GM21360 (cell line): ENCODE results near the gene NIT2.
"Not testable (repeated sequence)": the region's sequence is repeated elsewhere in the genome, so short reads cannot be mapped to it uniquely, and the experiment has no call there.

Source experiments
- ATAC-seq: cut with Tn5 transposase; IDR thresholded peaks from one replicate; pipeline ENCODE4 v1.9.1; 2021; ENCODE audit warnings: mild to moderate bottlenecking, moderate library complexity; ENCODE audit not compliant: unreplicated experiment

The NIT2 gene

DNA sequence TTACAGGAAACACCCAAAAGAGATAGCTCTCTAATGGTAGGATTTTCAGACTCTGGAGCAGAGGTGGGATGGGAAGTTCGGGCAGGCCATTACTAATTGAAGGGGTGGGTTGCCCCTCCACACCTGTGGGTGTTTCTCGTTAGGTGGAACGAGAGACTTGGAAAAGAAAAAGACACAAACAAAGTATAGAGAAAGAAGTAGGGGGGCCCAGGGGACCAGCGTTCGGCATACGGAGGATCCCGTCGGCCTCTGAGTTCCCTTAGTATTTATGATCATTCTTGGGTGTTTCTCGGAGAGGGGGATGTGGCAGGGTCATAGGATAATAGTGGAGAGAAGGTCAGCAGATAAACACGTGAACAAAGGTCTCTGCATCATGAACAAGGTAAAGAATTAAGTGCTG, 1.7 kb downstream of the NIT2 start:
- ATAC-seq: not testable (repeated sequence)

DNA sequence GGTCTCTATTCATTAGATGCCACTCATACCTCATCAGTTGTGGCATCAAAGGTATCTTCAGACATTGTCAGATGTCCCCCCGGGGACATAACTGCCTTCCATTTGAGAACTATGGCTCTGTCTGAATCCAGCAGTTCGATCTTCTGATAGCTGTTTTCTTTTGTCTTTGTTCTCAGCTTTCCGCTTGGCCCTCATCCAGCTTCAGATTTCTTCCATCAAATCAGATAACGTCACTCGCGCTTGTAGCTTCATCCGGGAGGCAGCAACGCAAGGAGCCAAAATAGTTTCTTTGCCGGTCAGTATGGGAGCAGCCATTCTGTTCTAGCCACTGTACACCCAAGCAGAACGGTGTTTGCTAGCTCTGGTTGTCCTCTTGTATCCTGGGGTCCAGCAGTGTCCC, 4.4 kb downstream of the NIT2 start:
- ATAC-seq: no peak

DNA sequence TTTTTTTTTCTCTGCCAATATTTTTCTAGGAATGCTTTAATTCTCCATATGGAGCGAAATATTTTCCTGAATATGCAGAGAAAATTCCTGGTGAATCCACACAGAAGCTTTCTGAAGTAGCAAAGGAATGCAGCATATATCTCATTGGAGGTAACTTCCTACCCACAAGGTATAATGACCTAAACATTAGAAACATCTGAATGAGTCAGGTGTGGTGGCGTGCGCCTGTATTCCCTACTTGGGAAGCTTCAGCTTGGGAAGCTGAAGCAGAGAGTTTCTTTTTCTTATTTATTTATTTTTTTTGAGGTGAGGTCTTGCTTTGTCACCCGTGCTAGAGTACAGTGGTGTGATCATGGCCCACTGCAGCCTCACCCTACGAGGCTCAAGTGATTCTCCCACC, 5.2 kb downstream of the NIT2 start:
- no peak for ATAC-seq

DNA sequence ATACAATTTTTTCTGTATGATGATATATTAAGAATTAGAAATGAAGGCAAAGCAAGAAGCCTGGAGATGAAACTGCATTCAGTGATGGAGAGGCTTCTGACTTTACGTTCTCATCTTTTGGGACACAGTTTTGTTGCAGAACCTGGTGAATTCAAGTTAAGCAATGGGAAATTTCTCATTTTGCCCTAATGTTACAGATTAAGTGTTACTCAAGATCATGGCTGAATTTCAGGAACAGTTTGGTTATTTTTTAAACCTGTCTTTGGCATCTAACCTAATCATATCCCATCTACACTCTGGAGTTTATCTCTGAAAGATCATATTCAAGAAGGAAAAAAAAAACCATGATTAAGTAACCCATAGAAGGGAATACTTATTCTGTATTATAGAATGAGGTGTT, 6.0 kb downstream of the NIT2 start:
- no peak for ATAC-seq

DNA sequence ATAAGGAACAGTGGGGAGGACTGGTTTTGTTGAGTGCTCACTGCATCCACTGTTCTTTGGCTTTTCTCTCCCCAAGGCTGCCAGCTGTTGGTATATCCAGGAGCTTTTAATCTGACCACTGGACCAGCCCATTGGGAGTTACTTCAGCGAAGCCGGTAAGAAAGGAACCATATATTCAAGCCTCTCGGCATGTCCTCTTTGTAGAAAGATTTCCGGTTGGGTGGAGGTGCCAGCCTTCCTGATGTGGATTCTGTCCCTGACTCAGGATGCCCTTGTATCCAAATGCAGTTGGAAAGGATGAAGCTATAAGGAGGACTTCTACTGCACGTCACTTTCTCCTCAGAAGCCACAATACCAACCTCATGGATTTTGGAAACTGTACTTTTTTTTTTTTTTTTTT, 14.2 kb downstream of the NIT2 start:
- no peak for ATAC-seq

DNA sequence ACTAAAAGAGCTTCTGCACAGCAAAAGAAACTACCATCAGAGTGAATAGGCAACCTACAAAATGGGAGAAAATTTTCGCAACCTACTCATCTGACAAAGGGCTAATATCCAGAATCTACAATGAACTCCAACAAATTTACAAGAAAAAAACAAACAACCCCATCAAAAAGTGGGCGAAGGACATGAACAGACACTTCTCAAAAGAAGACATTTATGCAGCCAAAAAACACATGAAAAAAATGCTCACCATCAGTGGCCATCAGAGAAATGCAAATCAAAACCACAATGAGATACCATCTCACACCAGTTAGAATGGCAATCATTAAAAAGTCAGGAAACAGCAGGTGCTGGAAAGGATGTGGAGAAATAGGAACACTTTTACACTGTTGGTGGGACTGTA, 17.2 kb downstream of the NIT2 start:
- ATAC-seq: not testable (repeated sequence)

DNA sequence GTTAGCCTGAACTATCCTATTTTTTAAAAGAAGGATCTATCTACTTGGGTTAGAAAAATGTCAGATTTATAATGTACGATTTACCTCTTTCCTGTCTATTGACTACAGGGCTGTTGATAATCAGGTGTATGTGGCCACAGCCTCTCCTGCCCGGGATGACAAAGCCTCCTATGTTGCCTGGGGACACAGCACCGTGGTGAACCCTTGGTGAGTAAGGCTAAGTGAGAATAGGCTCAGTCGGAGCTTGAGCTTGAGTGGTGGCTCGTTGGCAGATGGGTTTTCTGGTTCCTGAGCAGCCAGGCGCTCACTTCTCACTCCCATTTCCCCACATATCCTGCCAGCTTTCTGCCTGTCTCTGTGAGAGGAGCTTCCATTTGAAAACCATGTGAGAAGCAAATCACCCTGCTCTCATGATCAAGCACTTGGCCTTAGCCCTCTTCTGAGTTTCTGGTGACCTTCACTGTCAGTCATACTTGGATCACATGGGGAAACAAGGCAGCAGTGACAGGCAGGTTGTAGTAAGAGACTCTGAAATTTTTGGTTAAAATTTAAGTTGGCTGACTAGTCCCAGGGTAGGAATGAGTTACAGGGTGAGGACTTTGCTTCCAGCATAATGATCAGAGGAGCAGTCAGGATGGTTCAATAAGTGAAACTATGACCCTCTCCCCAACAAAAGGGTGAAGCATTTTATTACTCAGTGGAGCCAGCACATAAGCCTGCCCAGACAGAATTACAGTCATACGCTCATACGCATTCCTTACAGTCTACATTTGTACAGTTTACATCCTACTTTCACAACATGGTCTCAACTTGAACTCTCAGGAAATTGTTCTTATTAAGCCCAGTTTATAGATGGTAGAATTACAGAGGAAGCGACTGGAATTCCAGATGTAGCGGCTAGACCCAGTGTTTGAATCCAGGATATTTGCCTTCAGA, 18.0 kb downstream of the NIT2 start:
- ATAC-seq: no peak

DNA sequence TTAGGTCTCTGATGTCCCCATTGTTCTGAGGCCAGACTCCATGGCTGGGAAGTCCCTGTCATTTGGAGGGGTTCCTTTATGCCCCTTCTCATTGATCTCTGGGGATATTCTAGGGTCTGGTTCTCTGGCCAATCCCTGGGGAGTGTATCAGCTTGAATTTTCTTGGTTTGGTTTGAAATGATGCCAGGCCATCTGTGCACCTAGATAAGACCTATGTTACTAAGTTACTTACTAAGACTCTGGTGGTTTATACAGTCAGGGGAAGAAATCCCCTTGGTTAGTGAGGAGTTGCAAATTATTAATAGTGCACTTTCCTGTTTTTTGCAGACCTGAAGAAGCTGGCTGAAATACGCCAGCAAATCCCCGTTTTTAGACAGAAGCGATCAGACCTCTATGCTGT, 20.3 kb downstream of the NIT2 start:
- no peak for ATAC-seq

DNA sequence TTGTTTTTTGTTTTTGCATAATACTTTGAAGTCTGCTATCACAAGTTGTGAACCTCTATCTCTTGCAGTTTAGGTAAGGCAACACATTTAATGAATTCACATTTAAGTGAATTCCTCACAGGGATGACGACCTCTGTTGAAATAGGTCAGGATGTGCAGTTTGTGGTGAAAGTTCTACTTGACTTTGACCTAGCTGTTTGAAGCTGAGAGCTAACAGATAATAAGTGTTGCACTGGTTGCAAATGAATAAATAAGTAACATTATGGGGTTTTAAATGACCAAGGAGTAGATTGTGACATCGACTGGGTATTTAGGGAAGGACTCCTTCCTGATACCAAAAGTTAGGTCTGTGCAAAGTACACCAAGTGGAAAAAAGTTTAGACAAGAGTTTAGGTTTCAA, 23.9 kb downstream of the NIT2 start:
- no peak for ATAC-seq

DNA sequence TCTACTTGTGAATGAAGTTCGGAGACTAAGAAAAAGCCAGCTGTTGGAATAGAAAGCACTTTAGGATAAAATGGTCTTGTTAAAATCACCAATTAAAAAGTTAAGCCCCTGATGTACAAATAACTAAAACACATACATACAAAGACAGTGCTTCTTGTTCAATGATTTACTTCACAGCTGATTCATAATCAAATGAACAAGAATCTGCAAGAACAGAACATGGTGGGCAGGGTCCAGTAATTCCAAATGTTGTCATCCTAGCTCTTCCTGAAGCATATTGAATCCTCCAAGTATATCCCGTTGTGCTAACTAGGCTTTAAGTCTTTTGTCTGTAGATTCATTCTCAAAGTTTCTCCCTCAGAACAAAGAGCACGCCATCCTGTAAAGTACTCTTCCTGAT, 24.5 kb downstream of the NIT2 start:
- ATAC-seq: no peak

DNA sequence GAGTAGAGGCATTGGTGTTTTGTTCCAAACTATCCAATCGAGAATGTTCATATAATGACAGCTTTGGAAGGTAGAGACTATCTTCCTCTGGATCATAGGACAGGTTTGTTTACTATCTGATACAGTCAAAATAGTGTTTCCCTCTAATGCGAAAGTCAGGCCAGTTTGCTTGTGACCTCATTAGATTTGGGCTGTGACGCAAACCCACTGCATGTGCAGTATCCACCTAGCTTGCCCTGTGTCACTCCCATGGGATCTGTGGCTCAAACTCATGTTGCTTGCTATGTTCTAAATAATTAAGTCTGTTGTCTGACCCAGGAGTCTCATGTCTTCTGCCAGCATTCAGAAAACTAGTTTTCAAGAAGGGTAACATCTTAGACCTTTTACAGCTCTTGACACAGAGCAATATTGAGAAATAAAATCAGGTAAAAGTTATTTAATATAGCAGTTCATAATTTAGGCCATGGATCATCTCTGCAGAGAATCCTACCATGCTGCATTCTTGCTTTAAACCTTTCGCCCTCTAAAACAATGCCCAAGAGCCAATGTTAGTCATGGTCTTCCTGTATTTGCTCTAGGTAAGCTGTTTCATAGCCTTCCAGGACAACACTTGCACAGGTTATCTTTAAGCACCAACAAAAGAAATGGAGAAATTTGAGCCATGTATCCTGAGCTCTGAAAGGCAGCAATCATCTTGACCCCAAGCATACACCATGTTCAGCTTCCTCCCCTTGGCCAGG, 26.4 kb downstream of the NIT2 start:
- no peak for ATAC-seq

DNA sequence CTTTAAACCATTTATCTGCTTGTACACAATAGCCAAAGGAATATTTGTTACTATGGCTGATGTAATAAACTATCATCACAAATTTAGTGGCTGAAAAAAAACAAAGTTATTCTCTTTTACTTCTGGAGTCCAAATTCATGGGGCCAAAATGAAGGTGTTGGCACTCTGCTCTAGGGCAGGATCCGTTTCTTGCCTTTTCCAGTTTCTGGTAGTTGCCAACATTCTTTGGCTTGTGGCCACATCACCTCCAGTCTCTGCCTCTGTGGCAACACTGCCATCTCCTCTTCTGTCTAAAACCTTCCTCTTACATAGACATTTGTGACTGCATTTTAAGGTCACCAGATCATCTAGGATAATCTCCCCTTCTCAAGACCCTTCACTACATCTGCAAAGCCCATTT, 27.3 kb downstream of the NIT2 start:
- ATAC-seq: no peak

DNA sequence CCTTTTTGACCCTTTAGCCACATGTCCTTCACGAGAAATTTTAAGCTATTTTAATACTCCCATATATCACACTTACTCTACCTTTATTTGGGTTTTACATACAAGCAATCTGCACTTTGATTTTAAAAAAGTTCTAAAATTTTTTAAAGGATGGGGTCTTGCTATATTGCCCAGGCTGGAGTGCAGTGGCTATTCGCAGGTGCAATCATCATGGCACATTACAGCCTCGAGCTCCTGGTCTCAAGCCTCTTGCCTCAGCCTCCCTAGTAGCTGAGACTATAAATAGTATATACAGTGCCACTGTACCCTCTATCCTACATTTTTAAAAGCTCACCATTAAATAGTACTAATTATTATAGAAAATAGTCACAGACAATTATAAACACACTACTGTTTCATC, 29.9 kb downstream of the NIT2 start:
- ATAC-seq: no peak

DNA sequence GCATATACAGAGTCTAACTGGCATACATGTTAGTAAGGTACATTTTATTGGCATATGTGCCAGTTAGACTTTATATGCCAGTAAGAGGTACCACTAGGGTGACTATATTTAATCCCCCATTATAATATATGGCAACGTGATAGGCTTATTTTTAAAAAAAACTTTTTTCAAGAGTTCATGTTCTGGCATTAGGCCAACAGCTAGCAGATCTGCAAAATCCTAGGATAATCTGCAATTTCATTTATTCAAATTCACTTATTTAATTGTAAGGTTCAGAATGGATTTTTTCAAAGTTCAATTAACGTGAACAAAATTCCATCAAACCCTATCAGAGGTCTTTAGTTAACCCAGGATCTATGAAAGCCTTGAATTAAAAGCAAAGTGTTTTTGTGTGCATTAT, 31.9 kb downstream of the NIT2 start:
- no peak for ATAC-seq

DNA sequence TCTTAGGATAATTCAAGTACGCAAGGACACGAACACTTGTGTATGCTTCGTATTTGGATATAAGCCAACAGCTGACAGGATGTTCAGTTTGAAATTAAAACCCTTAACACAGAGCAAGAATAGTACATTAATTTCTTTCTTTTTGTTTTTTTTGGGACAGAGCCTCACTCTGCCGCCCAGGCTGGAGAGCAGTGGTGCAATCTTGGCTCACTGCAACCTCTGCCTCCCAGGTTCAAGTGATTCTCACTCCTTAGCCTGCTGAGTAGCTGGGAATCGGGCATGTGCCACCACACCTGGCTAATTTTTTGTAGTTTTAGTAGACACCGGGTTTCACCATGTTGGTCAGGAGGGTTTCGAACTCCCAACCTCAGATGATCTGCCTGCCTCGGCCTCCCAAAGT, 33.9 kb downstream of the NIT2 start:
- no peak for ATAC-seq

DNA sequence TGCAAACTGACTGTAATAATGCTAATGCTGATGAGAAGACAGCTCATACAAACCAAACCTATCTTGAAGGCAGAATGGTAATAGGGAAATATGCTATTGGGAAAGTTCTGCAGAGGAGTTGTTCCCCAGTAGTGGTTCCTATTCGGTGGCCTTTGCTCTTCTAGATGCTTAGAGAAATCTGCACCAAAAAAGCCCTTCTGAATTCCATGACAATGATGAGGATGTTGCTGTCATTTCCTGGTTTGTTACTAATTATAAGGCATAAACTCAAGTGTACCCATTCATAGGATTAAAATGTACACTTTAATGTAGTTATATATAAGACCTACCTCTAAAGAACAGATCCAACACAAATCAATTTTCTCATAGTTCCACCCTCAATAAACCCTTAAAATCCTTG, 36.2 kb downstream of the NIT2 start:
- ATAC-seq: no peak

DNA sequence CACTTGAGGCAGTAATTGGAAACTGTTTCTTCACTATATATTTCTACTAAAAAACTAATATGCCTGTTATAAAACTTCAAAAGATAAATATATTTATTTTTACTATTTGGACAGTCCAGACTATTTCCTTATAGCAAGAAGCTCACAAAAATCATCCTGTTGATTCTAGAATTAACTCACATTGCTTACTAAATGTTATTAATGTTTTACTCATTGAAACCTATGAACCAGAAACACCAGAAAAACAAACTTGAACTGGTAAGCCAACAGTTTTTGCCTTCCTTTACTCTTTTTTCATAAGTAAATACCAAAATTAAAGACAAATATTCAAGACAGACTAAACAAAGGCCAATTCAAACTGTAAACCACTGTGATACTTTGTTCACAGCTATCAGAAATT, 40.0 kb downstream of the NIT2 start:
- ATAC-seq: no peak

DNA sequence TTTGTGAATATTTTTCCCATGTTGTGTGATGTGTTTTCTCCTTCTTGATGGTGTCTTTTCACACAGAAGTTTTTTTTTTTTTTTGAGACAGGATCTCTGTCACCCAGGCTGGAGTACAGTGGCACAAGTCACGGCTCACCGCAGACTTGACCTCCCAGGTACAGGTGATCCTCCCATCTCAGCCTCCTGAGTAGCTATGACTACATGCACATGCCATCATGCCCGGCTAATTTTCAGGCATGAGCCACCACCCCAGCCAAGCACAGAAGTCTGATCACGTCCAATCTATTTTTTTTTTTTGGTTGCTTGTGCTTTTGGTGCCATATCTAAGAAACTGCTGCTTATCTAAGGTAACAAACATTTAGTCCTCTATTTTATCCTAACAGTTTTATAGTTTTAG, 41.7 kb downstream of the NIT2 start:
- no peak for ATAC-seq

DNA sequence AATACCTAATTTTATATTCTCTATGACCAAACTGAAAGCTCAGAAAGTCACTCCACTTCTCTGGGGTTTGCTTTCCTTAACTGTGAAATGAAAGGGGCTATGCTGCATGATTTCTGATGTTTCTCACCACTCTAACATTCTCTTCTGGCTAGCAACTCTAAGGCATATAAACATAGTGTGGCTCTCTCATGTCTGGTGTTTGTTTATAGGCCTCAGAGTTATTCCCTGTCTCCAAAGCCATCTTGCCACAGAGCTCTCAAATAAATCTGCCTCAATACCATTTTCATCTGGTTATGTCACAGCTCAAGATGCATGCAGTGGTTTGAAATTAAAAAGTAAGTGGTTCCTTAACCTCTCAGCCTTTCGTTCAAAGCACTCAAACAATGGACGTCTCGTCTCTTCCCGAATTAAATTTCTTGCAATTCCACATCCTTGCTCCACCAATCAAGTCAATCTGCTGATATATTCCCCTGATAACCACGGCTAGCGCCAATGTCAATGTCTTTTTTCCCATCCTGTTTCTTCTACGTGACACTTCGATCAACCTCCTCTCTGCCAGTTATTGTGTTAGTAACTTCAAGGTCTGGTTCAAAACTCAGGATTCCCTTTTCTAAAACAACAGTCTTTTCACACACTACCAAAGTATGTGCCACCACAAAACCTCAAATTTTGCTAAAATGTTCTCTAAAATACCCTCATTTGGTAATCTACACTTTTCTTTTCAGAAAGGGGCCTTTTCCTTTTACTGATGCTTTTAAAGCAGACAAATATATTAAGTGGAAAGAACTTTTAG, 50.4 kb downstream of the NIT2 start:
- ATAC-seq: no peak

DNA sequence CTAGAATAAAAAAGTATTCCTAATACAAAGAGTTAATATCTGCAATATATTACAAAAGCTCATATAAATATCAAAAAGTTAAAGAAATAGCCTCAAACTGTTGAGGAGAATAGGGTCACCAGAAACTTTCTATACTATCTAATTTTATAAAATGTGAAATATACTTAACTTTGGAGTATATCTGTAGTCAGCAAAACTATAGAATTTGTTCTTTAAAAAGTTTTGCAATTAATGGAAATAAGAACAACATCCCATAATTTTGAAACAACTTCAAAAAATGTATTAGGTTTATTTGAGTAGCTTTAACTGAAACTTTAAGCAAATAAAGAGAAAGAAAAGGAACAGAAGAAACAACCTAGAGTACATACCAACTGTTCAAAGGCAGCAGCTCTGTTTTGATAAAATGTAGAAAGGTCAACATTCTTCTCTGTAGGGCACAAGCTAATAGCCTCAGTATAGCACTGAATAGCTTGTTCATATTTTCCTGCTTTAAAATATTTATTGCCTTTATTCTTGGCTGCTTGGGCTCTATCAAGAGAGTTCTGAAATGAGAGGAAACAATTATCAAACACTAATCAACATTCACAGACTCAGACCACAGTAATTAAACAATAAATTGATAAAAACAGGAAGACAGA, 52.0 kb downstream of the NIT2 start:
- no peak for ATAC-seq

DNA sequence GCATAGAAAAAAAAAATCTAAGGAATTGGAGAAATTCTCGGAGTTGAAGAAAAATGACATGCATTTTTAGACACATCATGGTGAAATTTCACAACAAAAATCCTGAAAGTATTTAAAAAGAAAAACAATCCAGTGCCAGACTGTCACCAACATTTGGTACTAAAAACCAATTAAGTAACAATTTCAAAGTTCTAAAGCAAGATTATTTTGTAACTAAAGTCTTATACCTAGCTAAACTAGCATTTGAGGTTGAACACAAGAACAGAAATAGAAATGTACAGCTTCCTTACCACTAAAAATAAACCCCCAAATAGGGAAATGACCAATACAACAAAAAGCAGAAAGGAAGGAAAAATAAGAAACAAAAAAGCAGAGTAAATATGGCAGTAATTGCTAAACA, 54.5 kb downstream of the NIT2 start:
- no peak for ATAC-seq
